GM19240 (cell line): ENCODE results near the gene CSK.

Experiments used
- DNase-seq: peaks from one replicate; pipeline ENCODE4 v3.0.0; 2011; ENCODE audit warnings: low spot score; ENCODE audit not compliant: insufficient read length

The CSK gene

GRCh38 chr15:74801311-74801997 lies 19.6 kb downstream of the CSK start:
- DNase-seq = no peak

- no peak for DNase-seq
These were observed 20.4 kb downstream of the CSK start for GRCh38 chr15:74802290-74802689.

- no peak for DNase-seq
These were observed 21.1 kb downstream of the CSK start for GRCh38 chr15:74802862-74803447.

GRCh38 chr15:74804935-74805334 lies 23.1 kb downstream of the CSK start:
- no peak for DNase-seq

- DNase-seq = no peak
These were observed 25.4 kb downstream of the CSK start for GRCh38 chr15:74807282-74807681.

- no peak for DNase-seq
These were observed 26.4 kb downstream of the CSK start for GRCh38 chr15:74808078-74808839.

GRCh38 chr15:74808840-74809229 lies 27.0 kb downstream of the CSK start:
- DNase-seq = no peak

- no peak for DNase-seq
These were observed 27.4 kb downstream of the CSK start for GRCh38 chr15:74809242-74809641.

- no peak for DNase-seq
These were observed 28.1 kb downstream of the CSK start for GRCh38 chr15:74809956-74810355.

- DNase-seq = no peak
These were observed 30.7 kb downstream of the CSK start, which contains the start of gene LMAN1L for GRCh38 chr15:74812533-74812932. LMAN1L (plus strand) TSS chr15:74812835; CDS start chr15:74812855, 20 bp downstream.

GRCh38 chr15:74815121-74815934 lies 33.4 kb downstream of the CSK start:
- DNase-seq = no peak

- no peak for DNase-seq
These were observed 34.1 kb downstream of the CSK start for GRCh38 chr15:74815961-74816360.

GRCh38 chr15:74816624-74817369 lies 34.9 kb downstream of the CSK start:
- no peak for DNase-seq

- DNase-seq = no peak
These were observed 35.5 kb downstream of the CSK start for GRCh38 chr15:74817370-74817737.

- DNase-seq = no peak
These were observed 38.2 kb downstream of the CSK start for GRCh38 chr15:74820056-74820455.

GRCh38 chr15:74821091-74821789 lies 39.4 kb downstream of the CSK start:
- peak; percentile 90 for DNase-seq

- no peak for DNase-seq
These were observed 39.9 kb downstream of the CSK start for GRCh38 chr15:74821790-74822158.

GRCh38 chr15:74822233-74822632 lies 40.4 kb downstream of the CSK start:
- no peak for DNase-seq

- DNase-seq = no peak
These were observed 41.4 kb downstream of the CSK start for GRCh38 chr15:74823324-74823723.

GRCh38 chr15:74824976-74825375 lies 43.1 kb downstream of the CSK start:
- no peak for DNase-seq
